Activated CD4-positive, alpha-beta T cell treated with anti-CD3 and anti-CD28 coated beads, Interleukin-2, amount 50 U/mL, for 1 hour (primary cell): ENCODE measurements around the gene UBE2G2.

Source experiments
- DNase-seq: peaks from one replicate; pipeline ENCODE4 v3.0.0-alpha.2; 2020

UBE2G2 gene, protein sequence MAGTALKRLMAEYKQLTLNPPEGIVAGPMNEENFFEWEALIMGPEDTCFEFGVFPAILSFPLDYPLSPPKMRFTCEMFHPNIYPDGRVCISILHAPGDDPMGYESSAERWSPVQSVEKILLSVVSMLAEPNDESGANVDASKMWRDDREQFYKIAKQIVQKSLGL

DNA sequence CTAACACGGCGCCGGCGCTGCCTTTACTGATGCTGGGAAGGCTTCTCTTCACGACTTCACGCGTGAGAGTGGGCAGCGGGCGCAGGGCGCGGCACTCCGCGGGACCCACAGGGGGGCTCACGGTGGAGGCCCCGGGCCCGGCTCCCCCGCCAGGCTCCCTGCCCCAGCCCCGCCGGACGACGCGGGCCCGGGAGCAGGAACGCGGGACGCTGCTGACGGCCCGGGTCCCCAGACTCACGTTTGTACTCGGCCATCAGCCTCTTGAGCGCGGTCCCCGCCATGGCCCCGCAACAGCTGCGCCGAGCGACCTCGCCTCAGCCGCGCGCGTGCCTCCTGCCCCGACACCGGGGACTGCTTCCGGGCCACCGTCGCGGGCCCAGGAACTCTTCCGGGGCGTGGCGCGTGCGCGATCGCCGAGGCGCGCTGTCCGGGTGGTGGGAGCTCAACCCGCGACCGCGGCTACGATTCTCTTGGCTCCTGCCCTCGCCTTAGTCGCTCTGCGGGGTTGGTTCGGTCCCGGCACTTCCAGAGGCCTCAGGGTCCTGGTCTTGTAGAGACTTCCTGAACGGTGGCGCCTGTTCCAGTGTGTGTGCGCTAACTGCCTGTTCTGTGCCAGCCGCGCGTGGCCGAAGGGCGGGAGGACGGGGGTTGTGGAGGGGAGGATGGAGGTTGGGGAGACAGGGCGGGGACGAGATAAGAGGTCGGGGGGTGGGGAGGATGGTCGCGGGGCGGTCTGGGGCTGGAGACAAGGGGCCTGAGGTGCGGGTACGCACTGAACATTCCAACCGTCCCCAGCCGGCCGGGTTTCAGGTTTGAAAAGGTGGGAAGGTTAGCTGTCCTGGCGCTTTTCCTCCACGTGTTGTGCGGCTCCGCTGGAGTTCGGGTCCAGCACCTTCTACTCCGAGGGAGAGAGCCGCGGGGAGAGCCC lies at the start of gene UBE2G2:
TSS of gene UBE2G2 (minus strand) at position 353 of the 928 bp plus-strand sequence. CDS start at position 281, 72 bp downstream.
- DNase-seq = peak; percentile 84

DNA sequence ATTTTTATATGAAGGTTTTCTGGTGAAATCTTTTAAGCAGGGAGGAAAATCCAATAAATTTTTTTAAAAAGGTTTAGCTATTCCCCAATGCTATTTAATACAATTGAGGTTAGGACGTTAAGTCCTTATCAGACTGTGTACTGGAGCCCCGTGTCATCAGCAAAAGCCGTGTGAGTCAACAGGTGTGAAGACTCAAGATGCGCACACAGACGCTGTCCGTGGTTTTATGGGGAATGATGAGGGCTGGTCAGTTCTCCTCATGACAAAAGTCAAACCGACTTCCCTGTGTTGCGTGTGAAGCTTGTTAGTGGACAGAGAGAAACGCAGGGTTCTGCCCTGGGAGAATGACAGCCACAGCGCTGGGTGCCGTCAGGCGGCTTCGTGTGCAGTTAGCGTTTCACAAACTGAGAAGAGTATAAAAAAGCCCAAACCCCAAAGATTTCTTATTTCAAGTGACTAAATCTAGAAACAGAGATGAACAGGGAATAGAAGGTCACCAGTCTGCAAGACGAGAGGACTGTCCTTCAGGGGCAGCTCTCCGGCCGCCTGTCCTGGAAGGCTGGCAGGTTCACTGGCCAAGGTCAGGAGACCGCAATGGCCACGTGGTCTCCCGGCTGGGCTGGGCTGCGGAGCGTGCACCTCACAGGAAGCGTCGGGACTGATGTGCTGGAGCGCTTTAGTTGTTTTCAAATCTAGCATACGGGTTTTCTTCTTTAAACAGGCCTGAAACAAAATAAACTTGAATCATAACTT lies 49.5 kb upstream of the UBE2G2 start:
- DNase-seq = no peak

DNA sequence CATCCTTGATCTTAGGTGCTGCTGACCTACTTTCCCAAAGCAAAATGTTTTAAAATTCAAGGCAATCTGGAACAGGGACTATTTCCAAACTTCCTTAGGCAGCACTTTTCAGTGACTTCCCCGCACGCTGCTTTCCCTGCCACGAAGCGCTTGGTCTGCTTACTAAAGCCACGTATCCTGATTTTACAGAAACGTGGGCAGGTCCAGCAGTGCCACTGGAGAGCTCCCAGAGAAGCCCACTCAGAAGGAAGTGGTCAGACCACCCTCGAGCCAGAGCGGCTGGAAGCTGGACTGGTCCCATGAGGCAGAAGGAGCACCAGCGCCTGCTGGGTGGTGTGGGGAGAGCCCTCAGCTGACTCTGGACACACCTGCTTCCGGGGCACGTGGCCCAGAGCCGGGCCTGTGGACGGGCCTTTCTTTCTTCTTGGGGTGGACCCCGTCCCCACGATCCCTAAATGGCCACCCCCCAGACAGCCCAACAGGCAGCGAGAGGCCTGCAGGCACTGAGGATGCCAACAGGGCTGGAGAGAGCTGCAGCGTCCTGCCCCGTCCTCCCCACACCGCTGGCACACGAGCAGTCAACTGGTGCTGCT lies 48.7 kb upstream of the UBE2G2 start:
- no peak for DNase-seq

DNA sequence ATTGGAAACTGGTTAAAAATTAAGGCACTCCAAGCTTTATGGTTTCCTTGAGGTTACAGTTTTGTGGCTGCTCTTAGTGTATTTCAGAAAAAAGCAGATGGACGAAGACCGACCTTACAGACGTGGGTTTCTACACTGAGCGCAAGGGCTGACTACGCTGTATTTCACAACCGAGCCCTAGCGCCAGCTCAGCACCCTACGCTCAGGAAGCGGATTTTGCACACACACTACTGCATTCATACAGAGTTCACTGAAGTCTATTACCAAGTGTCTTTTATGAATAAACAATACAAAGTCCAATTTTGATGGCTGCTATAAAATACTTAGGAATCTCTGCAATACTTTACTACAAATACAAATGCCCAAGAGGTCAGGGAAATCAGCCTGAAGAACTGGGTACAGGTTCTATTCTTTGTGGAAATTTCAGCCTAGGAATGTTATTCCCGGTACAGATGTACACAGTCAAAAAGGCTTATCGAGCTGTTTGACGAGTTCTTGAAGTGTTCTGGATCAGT lies 48.1 kb upstream of the UBE2G2 start:
- no peak for DNase-seq

DNA sequence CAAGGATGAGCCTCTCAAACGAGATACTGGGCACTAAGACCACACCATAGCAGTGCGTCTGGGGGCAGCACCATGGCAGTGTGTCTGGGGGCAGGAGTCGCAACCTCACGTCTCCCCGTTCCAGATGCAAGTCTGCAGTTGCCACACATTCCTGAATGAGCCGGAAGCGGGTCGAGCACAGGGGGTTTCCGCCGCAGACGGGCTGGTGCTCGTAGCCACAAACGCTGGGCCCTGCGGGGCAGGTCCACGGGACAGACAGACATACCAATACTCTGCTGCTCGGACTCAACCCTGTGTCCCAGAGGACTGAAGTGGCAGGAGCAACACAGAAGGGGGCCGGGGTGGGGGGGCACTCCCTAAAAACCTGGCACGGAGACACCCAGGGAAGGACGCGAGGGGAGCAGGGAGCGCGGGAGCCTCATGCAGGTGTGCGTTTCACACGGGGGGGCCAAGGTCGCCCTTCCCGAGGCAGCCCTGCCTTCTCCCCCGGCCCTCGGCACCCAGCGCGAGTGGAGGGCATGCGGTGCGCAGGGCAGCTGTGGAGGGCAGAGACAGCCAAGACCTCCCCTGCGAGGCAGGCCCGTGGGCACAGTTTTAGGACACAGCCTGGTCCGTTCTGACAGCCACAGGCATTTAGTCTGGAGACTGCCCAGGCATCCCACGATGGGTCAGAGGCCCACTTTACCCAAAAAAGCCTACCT lies 47.4 kb upstream of the UBE2G2 start:
- DNase-seq = no peak

DNA sequence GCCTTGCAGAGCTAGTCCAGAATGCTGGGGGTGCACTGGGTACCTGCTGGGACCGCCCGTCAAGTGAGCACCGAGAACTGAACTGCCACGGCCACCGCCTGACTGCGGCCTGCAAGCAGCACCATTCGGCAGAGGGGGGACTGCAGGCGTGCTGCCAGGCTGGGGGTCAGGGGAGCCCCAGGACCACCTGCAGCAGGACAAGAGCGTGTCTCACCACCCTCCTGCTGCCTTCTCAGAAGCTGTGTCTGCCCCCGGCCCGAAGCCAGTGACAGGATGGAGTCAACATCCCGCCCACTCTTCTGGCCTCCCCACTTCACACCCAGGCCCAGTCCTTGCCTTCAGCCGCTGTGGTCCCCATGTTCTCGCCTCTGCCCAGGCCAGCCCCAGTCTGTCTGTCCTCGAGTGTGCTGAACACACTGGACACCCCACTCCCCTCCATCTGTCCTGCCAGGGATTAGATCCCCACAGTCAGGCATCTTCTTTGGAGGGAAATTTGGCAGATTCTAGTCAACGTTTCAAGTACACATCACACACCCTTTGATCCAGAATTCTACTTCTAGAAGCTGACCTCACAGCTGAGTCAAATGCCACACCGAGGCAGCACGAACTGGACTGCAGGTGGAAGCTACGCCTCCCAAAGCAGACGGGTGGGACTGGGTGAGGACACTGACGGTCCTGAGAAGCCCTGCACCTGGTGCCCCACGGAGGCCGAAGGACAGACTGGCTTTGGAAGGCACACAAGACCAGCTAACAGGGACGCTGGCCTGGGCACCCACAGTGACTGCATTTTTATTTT lies 45.8 kb upstream of the UBE2G2 start:
- DNase-seq = no peak

DNA sequence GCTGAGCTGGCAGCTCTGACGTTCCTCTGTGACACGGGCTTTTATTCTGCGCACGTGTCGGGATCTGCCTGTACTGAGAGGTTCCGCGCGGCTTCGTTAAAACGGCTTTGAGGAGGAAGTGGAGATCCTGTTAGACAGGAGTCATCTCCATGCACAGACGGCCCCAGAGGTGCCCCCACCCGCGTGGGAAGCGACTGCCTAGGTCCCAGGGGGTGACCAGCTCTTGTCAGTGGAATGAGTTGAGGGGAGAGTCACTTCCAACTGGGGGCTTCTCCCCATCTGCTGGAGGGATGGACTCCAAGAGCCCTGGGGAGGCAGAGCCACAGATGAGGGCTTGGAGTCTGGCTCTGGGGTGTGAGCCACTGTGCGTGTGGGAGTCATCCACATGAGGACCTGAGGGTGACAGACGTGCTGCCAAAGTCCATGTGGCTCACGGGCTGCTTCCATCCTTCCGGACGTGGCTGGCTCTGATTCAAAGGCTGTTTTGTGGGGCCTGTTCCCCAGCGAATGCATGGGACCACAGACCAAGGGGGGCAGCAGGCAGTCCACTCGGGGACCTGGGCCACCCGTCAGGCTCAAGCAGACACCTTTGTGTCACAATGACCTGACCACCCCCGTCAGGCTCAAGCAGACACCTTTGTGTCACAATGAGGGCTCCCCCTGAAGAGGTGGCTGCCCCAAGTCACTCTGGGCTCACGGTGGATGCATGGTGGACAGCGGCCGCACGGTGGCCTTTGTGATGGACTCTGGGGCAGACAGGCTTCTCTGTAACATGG lies 45.1 kb upstream of the UBE2G2 start:
- peak; percentile 41 for DNase-seq

DNA sequence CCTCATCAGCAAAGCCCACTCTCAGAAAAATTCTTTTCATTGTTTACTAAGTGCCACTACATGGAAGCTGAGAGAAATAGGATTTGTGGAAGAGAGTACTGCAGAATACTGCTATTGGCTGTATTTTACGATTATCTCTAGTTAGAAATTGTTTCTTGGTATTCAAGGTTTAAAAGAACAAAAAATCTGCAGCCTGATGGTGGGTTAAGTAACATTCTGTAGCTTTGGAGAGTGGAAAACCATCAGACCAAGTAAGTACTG lies 44.5 kb upstream of the UBE2G2 start:
- DNase-seq = no peak

DNA sequence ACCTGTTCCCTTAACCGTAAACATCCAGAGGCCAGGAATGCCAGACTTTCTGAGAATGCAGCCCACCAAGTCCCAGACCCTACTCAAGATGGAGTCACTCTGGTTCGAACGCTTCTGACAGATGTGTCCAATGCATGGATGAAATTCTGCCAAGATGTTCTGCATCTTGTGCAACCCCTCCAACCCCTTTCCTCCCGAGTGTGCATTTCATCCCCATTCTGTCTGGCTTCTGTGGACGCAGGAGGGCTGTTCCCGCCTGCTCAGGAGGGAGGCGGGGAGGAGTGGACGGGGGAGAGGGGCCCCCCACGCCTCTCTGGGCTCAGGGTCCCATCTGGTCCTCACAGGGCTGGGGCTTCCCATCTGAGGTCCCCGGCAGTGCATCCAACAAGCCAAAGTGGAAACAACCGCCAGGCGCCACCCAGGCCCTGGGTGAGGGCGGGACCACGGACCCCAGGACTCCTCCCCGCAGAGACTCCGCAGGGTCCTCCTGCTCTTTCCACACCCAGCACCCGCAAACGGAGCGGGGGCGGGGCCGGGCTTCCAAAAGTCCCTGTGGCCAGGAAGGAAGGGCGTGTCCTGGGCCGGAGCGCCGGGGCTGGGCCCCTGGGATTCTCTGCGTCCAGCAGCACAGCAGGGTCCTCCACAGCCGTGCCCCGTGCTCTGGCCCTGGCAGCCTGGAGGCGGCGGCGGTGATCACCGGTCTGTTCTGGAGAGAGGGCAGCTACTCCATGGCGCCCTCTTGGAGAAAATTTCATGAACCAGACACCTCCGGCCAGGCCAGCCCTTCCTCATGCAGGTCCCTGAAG lies 44.0 kb upstream of the UBE2G2 start:
- DNase-seq = peak; percentile 41

DNA sequence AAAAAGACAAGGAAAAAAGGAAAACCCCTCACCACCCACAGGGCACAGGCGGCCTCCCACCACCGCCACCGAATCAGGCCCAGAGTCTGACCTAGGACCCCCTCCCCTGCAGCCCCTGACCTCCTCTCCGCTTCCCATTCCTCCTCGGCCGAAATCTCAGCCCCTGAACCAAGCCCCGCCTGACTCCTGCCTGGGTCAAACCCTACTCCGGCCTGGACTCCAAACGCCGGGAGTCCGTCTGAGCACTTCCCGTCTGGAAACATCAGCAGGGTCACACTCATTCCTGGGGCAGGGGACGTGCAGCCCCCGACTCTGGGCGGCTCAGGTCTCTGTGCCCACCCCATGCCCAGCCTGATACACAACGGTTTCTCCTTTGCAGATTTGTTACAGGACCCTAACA lies 42.6 kb upstream of the UBE2G2 start:
- DNase-seq = no peak

DNA sequence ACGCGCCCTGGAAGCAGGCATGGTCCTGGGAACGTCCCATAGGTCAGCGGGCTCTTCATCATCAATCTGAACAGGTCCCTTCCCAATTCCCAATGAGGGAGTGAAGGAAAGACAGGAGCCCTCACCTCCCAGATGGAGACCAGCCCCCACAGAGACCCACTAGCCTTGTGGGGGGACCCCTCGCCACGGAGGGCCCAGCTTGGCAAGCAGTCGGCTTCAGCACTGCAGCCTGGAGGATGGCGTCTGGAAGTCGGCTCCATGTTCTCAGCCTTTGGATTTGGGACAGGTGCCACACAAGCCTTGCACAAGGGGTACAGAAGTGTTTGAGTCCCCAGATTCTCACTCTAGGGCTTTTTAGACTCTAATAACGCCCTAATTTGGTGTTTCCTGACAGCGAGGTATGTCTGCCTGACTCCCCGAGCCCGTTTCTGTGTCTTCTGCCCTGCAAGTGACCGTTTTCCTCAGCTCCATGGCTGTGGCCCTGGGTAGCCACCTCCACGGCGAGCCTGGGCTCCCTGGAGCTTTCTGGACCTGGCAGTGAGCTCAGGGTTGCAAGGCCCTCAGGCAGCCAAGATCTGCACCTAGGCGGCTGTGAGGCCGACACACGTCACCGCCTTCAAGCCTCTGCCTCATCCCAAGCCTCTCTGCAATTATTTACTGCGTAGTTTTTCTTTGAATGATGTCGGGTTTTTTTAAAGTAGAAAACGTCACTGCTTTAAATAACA lies 41.3 kb upstream of the UBE2G2 start:
- no peak for DNase-seq

DNA sequence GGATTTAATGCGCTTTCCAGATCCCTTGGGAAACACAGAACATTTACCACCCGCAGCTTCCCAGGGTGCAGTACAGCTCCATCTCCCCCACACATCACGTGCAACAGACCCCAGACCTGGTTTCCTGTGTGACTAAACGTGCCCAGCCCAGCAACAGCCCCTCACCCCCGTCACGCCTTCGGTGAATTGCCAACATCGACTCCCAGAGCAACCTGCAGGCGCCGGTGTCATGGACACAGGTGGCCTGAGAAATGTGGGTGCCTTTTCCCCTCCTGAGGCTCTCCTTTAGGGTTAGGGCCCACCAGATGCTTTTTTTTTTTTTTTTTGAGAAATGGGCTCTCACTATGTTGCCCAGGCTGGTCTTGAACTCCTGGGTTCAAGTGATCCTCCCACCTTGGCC lies 40.5 kb upstream of the UBE2G2 start:
- no peak for DNase-seq

DNA sequence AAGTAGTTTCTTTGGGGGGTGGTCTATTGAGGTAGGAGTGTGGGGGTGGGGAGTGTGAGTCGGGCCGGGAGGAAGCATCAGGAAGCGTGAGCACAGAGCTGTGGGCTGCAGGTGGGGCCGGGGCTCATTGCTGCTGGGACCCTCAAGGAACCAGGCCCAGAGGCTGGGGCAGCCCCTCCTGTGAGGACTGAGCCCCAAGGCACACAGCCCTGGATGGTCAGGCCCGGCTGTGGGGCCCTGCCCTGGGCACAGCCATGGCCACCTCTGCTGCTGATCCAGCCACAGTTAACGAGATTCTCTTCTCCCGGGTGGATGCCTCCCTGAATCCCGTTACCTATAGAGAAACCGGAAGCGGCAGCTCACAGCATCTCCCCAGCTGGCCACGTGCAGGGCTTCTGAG lies 39.2 kb upstream of the UBE2G2 start:
- no peak for DNase-seq

DNA sequence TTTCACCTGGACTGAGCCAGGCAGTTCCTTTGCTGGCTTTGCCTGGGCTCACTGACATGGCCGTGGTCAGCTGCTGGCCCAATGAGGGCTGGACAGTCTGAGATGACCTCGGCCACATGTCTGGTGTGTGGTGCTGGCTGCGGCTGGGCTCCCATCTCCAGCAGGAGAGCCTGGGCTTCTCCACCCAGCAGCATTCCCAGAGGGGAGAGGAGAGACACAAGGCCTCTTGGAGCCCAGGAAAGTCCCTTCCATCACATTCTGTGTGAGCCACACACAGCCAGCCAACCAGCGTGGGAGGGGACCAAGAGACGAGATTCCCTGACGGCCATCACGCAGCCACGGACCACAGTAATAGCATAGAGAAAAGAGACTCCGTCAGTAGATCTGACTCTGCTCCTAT lies 37.3 kb upstream of the UBE2G2 start:
- no peak for DNase-seq

DNA sequence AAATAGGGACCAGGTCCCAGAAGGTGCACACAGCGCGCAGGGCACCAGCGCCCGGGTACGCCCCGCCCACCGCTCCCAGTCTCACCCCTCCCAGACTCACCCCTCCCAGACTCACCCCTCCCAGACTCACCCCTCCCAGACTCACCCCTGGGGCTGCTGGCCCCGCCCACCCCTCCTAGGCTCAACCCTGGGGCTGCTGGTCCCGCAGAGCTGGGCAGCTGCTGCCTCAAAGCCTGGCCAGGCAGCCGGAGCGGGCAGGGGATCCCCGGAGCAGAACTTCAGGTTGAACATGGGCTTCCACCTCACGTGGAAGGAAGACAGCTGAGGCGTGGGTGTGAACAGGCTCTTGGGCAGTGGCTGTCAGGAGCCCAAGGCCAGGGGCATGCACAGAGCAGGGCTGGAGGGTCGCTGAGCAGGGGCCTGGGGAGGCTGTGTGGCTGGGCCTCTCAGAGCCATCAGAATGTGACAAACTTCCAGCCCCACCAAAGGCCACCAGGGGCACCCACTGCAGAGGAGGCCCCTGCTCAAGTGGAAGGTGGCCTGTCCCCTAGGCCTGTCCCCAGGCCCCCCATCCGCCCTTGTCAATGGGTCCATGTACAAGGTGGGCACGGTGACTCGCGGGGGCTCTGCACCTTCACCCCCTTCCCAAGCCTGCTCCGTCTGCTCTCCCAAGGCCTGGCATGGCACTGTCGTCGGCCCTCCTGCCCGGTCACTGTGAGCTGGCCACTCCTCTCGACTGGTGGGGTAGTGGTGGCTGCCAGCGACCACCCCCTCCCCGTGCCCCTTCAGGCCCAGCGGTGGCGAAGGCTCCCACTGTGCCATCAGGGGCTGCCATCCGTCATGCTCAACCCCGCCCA lies 36.6 kb upstream of the UBE2G2 start:
- no peak for DNase-seq

DNA sequence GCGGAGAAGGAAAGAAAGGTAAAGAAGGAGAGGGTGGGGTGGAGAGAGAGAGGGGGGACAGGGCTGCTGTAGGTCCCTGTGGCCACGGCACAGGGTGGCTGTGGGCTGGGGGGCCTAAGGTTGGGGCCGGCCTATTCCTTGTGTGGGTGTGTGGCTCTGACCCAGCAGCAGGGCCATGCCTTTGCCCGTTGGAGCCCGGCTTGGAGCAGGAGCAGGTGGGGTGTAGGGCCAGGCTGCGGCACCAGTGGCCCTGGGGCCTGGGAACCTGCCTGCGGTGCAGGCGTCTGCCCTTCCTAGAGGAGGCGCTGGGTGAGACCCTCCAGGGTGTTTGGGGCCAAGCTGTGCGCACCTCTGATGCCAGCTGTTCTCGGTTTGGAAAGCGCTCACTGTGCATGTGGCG lies 35.9 kb upstream of the UBE2G2 start:
- no peak for DNase-seq

DNA sequence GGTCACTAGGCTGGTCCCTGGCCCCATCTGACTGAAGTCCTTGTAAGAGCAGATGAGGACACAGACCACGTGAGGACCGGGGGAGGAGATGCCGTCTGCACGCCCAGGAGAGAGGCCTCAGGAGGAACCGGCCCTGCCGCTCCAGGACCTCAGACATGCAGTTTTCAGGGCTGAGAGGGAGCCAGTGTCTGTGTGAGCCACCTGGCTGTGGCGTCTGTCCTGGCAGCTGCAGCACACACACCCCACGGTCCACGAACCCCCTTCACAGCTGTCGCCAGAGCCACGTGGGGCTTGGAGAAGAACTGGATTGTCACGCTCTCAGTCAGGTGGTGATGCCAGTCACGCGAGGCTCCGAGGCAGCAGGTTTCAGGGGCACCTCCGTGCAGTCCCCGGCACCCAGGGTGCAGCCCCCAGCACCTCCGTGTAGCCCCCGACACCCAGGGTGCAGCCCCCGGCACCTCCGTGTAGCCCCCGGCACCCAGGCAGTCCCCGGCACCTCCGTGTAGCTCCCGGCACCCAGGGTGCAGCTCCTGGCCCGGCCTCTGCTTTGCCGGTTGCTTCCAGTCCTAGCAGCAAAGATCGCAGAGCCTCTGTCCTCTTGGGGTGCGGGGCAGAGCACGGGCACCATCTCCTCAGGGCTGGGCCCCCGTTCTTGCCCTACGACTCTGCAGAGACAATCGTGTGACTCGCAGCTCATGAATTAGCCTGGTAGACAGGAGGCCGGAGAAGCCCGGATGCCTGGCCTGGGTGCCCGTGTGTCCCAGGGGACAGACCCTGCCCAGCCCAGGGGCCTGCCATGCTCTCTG lies 35.2 kb upstream of the UBE2G2 start:
- DNase-seq = no peak

DNA sequence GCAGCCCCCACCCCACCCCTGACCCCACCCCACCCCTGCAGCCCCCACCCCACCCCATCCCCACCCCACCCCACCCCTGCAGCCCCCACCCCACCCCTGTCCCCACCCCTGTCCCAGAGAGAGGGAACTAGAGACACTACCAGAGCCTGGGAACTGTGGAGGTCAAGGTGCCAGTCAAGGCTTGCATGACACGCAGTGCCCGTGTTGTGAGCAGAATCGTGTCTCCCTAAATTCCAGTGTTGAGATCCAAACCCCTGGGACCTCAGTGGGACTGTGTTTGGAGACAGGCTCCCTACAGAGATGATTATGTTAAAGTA lies 34.7 kb upstream of the UBE2G2 start:
- no peak for DNase-seq
